ENCODE measurements around the gene ST8SIA5. TPM values are rescaled to one million over a fixed set of nuclear protein-coding genes. Genes with fewer than 3 reads are reported as not detected.

Gene ST8SIA5
- polyA plus RNA-seq, 3 donors: not detected

GRCh38 chr18:46711444-46711863 lies 45.4 kb downstream of the ST8SIA5 start:
- H3K27me3 ChIP-seq (ENCODE audit: control insufficient read depth in 2 of 2, insufficient read depth in 2 of 2, low read length in 2 of 2): no peaks in the 10 kb centered on the region
- no peaks in the 10 kb centered on the region for H4K20me1 ChIP-seq (ENCODE audit: insufficient read depth, low read length)
- H3K36me3 ChIP-seq (replicated peaks in 1 of 2; ENCODE audit: control insufficient read depth in 1 of 2, insufficient read depth in 2 of 2, low read length in 2 of 2): no peaks in the 10 kb centered on the region
- WGBS (ENCODE audit: insufficient coverage): 53% methylated on average over 5 of the region's 11 CpGs
- no peaks in the 10 kb centered on the region for H3K4me1 ChIP-seq (ENCODE audit: control insufficient read depth in 1 of 2, insufficient read depth in 2 of 2, low read length in 2 of 2)
- intact Hi-C loops (cut with micrococcal nuclease): no loop called here
- Mint-ChIP-seq H3K36me3 (no peaks in the 10 kb centered on the region), H3K27me3 (ENCODE audit: low read depth in 3 of 3) (peaks cover 1 to 7% (median 5%) of the 10 kb centered on the region in 3 donors), H3K4me1 (no peaks in the 10 kb centered on the region), H3K27ac (no peak overlapping the region), H3K9me3 (peaks cover 0 to 3% (median 0%) of the 10 kb centered on the region in 7 donors), H3K4me3 (no peak overlapping the region)
- no peak overlapping the region for H3K27ac ChIP-seq (ENCODE audit: low read depth in 1 of 2, low read length in 2 of 2)
- H3K9ac ChIP-seq (ENCODE audit: insufficient read depth, low read length, poor library complexity, severe bottlenecking): no peak overlapping the region
- DNase-seq: no peak
- no peaks in the 10 kb centered on the region for H3K9me3 ChIP-seq (replicated peaks in 1 of 2; ENCODE audit: control insufficient read depth in 1 of 2, insufficient read depth in 1 of 2, low read length in 2 of 2)
- no peak overlapping the region for H3K4me3 ChIP-seq (replicated peaks in 1 of 3; ENCODE audit: low read depth in 2 of 3, low read length in 3 of 3)
- H3K4me2 ChIP-seq (replicated peaks; ENCODE audit: extremely low read depth, low read length, poor library complexity, severe bottlenecking): no peak overlapping the region
- H2AFZ ChIP-seq (ENCODE audit: insufficient read depth, low read depth, low read length, poor library complexity, severe bottlenecking): no peak overlapping the region
- H3K79me2 ChIP-seq (ENCODE audit: insufficient read depth, low read length): no peaks in the 10 kb centered on the region
- TF ChIP-seq, protein P1, sequence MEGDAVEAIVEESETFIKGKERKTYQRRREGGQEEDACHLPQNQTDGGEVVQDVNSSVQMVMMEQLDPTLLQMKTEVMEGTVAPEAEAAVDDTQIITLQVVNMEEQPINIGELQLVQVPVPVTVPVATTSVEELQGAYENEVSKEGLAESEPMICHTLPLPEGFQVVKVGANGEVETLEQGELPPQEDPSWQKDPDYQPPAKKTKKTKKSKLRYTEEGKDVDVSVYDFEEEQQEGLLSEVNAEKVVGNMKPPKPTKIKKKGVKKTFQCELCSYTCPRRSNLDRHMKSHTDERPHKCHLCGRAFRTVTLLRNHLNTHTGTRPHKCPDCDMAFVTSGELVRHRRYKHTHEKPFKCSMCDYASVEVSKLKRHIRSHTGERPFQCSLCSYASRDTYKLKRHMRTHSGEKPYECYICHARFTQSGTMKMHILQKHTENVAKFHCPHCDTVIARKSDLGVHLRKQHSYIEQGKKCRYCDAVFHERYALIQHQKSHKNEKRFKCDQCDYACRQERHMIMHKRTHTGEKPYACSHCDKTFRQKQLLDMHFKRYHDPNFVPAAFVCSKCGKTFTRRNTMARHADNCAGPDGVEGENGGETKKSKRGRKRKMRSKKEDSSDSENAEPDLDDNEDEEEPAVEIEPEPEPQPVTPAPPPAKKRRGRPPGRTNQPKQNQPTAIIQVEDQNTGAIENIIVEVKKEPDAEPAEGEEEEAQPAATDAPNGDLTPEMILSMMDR (IDR thresholded peaks at IDR 0.05): no peak

- H3K9me3 Mint-ChIP-seq: no peaks in the 10 kb centered on the region
- no peak overlapping the region for H2AFZ ChIP-seq (ENCODE audit: insufficient read depth, low read depth, low read length, poor library complexity, severe bottlenecking)
Observed at GRCh38 chr18:46706968-46707367, 49.9 kb downstream of the ST8SIA5 start.

More at GRCh38 chr18:46706968-46707367, 49.9 kb downstream of the ST8SIA5 start:
- intact Hi-C loops (cut with micrococcal nuclease): no loop called here
- H3K4me3 Mint-ChIP-seq: no peak overlapping the region
- peaks cover 0 to 12% (median 10%) of the 10 kb centered on the region in 3 donors for H3K27me3 Mint-ChIP-seq (ENCODE audit: low read depth in 3 of 3)
- no peak for DNase-seq
- Histone ChIP-seq H3K4me3 (replicated peaks in 1 of 3; ENCODE audit: low read depth in 2 of 3, low read length in 3 of 3) (no peak overlapping the region), H3K27ac (ENCODE audit: low read depth in 1 of 2, low read length in 2 of 2) (no peak overlapping the region), H3K27me3 (ENCODE audit: control insufficient read depth in 2 of 2, insufficient read depth in 2 of 2, low read length in 2 of 2) (no peaks in the 10 kb centered on the region), H3K4me2 (replicated peaks; ENCODE audit: extremely low read depth, low read length, poor library complexity, severe bottlenecking) (no peak overlapping the region), H3K79me2 (ENCODE audit: insufficient read depth, low read length) (no peaks in the 10 kb centered on the region), H3K4me1 (ENCODE audit: control insufficient read depth in 1 of 2, insufficient read depth in 2 of 2, low read length in 2 of 2) (no peaks in the 10 kb centered on the region), H3K36me3 (replicated peaks in 1 of 2; ENCODE audit: control insufficient read depth in 1 of 2, insufficient read depth in 2 of 2, low read length in 2 of 2) (no peaks in the 10 kb centered on the region), H4K20me1 (ENCODE audit: insufficient read depth, low read length) (no peaks in the 10 kb centered on the region), H3K9ac (ENCODE audit: insufficient read depth, low read length, poor library complexity, severe bottlenecking) (no peak overlapping the region), H3K9me3 (replicated peaks in 1 of 2; ENCODE audit: control insufficient read depth in 1 of 2, insufficient read depth in 1 of 2, low read length in 2 of 2) (no peaks in the 10 kb centered on the region)
- TF ChIP-seq, protein P1 (IDR thresholded peaks at IDR 0.05): no peak
- no peak overlapping the region for H3K27ac Mint-ChIP-seq
- H3K4me1 Mint-ChIP-seq: no peaks in the 10 kb centered on the region
- WGBS (ENCODE audit: insufficient coverage): 100% methylated on average over 3 of the region's 3 CpGs
- H3K36me3 Mint-ChIP-seq: no peaks in the 10 kb centered on the region

Data from CD14-positive monocyte (primary cell).